BLaER1 treated with 17β-estradiol and CSF1 and Interleukin-3, amounts not matched to agents 10 nM and 100 nM (cell line): ENCODE measurements around the gene RELCH.

Experiments
- H3K27ac ChIP-seq, 11 experiments: shearing (Covaris generic); formaldehyde crosslinking; 2 replicates each; pipeline ENCODE4 v1.8.1; 2022
- H3K27me3 ChIP-seq, 11 experiments: shearing (Covaris generic); formaldehyde crosslinking; 2 replicates each; pipeline ENCODE4 v1.8.1; 2022
- H3K36me3 ChIP-seq, 11 experiments: shearing (Covaris generic); formaldehyde crosslinking; 2 replicates each; pipeline ENCODE4 v1.8.1; 2022
- H3K4me1 ChIP-seq, 10 experiments: shearing (Covaris generic); formaldehyde crosslinking; 2 replicates each; pipeline ENCODE4 v1.8.1; 2022
- H3K4me2 ChIP-seq, 11 experiments: shearing (Covaris generic); formaldehyde crosslinking; 2 replicates each; pipeline ENCODE4 v1.8.1; 2022
- H3K4me3 ChIP-seq, 10 experiments: shearing (Covaris generic); formaldehyde crosslinking; 2 replicates each; pipeline ENCODE4 v1.8.1; 2022
- H3K9ac ChIP-seq, 11 experiments: shearing (Covaris generic); formaldehyde crosslinking; 2 replicates each; pipeline ENCODE4 v1.8.1; 2022
- H3K9me3 ChIP-seq, 11 experiments: shearing (Covaris generic); formaldehyde crosslinking; replicated peaks in 1 of 11; 2 replicates each; pipeline ENCODE4 v1.8.1; 2022
- H4K20me1 ChIP-seq, 11 experiments: shearing (Covaris generic); formaldehyde crosslinking; 2 replicates each; pipeline ENCODE4 v1.8.1; 2022
- Cebpa-rat ChIP-seq, 11 experiments: shearing (Covaris generic); IDR thresholded peaks; 2 replicates each; pipeline ENCODE4 v1.8.1; 2022

The RELCH gene

DNA sequence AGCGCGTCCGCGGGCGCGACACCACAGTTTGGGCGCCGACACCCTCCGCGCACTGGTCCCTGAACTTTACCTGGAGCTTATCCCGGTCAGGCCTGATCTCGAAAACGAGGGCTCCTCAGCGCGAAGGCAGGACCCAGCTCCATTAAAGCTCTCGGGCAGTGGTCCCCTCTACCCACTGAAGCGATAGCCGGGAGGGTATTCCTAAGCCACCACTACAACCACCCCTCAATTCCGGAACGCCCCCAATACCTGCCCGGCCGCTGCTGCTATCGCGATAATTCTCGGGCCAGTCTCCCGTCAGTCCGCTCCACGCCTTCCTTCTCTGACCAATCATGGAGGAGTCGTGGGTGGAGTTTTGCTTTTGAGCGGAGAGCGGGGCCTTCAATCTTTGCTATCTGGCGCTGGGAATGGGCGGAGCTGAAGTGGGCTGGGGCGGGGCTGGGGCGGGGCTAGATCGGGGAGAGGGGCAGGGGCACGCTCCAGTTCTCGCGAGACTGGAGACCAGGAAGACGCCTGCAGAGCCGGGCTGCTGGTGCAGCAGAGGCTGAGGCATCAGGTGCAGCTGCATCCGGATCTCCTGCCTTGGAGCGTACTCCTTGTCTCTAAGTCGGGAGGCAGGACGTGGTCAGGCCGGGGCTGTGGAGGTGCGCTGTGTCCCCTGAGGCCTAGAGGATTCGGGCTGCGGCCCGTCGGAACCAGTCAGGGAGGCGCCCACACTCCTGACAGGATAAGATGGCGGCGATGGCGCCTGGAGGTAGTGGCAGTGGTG, at the start of gene RELCH, which contains the start of gene PIGN:
TSS of gene RELCH (plus strand) at position 482 of the 769 bp plus-strand sequence. CDS start at position 733, 251 bp downstream.
TSS of gene PIGN (minus strand) at position 283 of the 769 bp plus-strand sequence. CDS start 25,703 bp downstream, outside the sequence.
- peak within 1 kb of the TSS; percentile 87 to 100 (median 98) for H3K4me3 ChIP-seq
- H3K4me1 ChIP-seq: peaks cover 18 to 56% (median 47%) of the 10 kb centered on the region in 10 experiments
- no peaks in the 10 kb centered on the region for H3K27me3 ChIP-seq

GRCh38 chr18:62138461-62139235, 48.4 kb upstream of the RELCH start:
- H3K4me1 ChIP-seq: no peaks in the 10 kb centered on the region
- H3K9ac ChIP-seq: no peak overlapping the region
- H3K4me3 ChIP-seq: no peak overlapping the region
- no peaks in the 10 kb centered on the region for H4K20me1 ChIP-seq
- H3K36me3 ChIP-seq: peaks cover 14 to 57% (median 31%) of the 10 kb centered on the region in 11 experiments; a peak in 19 of 22 replicates
- no peaks in the 10 kb centered on the region for H3K27me3 ChIP-seq
- TF ChIP-seq Cebpa-rat (IDR thresholded peaks at IDR 0.05): no peak
- no peak overlapping the region for H3K27ac ChIP-seq
- no peak overlapping the region for H3K4me2 ChIP-seq
- no peaks in the 10 kb centered on the region for H3K9me3 ChIP-seq

More for the DNA sequence above, at the start of gene RELCH, which contains the start of gene PIGN:
- Histone ChIP-seq H3K9me3 (peaks cover 7 to 27% (median 13%) of the 10 kb centered on the region in 11 experiments), H3K27ac (peak within 1 kb of the TSS; percentile 64 to 88 (median 87)), H3K4me2 (peak within 1 kb of the TSS; percentile 82 to 100 (median 92)), H3K9ac (peak within 1 kb of the TSS; percentile 86 to 95 (median 91)), H3K36me3 (peaks cover under 1 to 24% (median 18%) of the 10 kb centered on the region in 11 experiments; a peak in 18 of 22 replicates), H4K20me1 (peaks cover 20 to 57% (median 38%) of the 10 kb centered on the region in 11 experiments; a peak in 20 of 22 replicates)
- TF ChIP-seq Cebpa-rat (IDR thresholded peaks at IDR 0.05): no peak

- H3K36me3 ChIP-seq: peaks cover 25 to 68% (median 42%) of the 10 kb centered on the region in 11 experiments
- no peak overlapping the region for H3K9ac ChIP-seq
- H3K27ac ChIP-seq: no peak overlapping the region
Observed at GRCh38 chr18:62140259-62140658, 46.8 kb upstream of the RELCH start.

DNA sequence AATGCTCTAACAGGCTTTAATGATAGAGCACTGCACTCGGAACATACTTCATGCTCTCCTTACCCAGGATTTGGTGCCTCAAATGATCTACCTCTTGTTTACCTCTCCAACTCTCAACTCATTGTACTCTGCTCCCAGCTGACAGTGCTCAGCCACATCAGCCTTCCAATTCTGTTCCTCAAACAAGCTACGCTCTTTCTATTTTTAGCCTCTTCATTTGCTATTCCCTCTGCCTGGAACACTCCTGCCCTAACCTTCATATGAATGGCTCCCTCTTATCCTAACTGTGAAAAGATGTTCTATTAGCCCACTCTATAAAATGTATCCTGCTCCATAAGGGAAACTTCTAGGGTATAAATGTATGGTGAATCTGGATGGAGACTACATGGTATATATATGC, 42.7 kb upstream of the RELCH start:
- Histone ChIP-seq H3K4me2 (no peak overlapping the region), H3K4me3 (no peak overlapping the region), H3K9me3 (no peaks in the 10 kb centered on the region), H3K36me3 (peaks cover 24 to 51% (median 31%) of the 10 kb centered on the region in 11 experiments), H4K20me1 (no peaks in the 10 kb centered on the region), H3K4me1 (no peaks in the 10 kb centered on the region), H3K27me3 (no peaks in the 10 kb centered on the region), H3K27ac (no peak overlapping the region), H3K9ac (no peak overlapping the region)
- no peak for TF ChIP-seq Cebpa-rat (IDR thresholded peaks at IDR 0.05)

More at GRCh38 chr18:62140259-62140658, 46.8 kb upstream of the RELCH start:
- Histone ChIP-seq H3K4me3 (no peak overlapping the region), H3K9me3 (no peaks in the 10 kb centered on the region), H3K4me1 (no peaks in the 10 kb centered on the region), H3K27me3 (no peaks in the 10 kb centered on the region), H3K4me2 (no peak overlapping the region), H4K20me1 (no peaks in the 10 kb centered on the region)
- no peak for TF ChIP-seq Cebpa-rat (IDR thresholded peaks at IDR 0.05)

DNA sequence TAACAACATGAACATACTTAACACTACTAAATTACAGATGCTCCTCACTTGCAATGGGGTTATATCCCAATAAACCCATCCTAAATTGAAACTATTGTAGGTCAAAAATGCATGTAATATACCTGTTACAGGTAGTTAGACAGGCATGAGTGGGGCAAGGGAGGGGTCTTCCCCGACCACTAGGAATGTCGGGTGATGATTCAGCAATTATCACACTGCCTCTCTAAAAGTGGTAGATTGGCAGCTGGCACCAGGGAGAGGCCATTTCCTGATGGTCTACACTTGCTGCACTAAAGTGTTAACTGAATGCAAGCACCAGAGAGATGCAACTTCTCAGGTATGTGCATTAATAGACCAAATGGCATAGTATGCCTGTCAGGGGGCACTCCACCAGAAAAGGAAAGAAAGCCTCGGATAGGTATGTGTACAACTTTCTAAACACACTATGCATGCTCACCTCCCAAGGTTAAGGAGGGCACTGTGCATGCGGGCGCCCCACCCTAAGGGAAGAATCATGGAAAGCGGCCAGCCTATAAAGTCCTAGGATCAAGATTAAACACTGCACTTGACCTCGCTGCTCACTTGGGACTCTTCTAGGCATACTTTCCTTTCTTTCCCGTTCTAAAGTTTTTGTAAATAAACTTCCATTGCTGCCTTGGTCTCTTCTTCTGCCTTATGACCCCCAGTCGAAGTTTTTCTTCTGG, 35.8 kb upstream of the RELCH start:
- no peaks in the 10 kb centered on the region for H3K27me3 ChIP-seq
- no peak overlapping the region for H3K27ac ChIP-seq
- no peaks in the 10 kb centered on the region for H3K9me3 ChIP-seq
- no peak for TF ChIP-seq Cebpa-rat (IDR thresholded peaks at IDR 0.05)
- no peaks in the 10 kb centered on the region for H3K4me1 ChIP-seq
- no peak overlapping the region for H3K9ac ChIP-seq
- no peak overlapping the region for H3K4me2 ChIP-seq
- H3K36me3 ChIP-seq: peaks cover 7 to 54% (median 25%) of the 10 kb centered on the region in 11 experiments; a peak in 19 of 22 replicates
- H3K4me3 ChIP-seq: no peak overlapping the region
- H4K20me1 ChIP-seq: no peaks in the 10 kb centered on the region

- Histone ChIP-seq H4K20me1 (no peaks in the 10 kb centered on the region), H3K27me3 (no peaks in the 10 kb centered on the region), H3K27ac (no peak overlapping the region), H3K9me3 (no peaks in the 10 kb centered on the region), H3K36me3 (peaks cover 4 to 63% (median 29%) of the 10 kb centered on the region in 11 experiments; a peak in 20 of 22 replicates), H3K4me3 (no peak overlapping the region), H3K4me1 (no peaks in the 10 kb centered on the region), H3K4me2 (no peak overlapping the region), H3K9ac (no peak overlapping the region)
- TF ChIP-seq Cebpa-rat (IDR thresholded peaks at IDR 0.05): no peak
Observed at GRCh38 chr18:62152844-62153243, 34.2 kb upstream of the RELCH start.

- no peak overlapping the region for H3K9ac ChIP-seq
- no peaks in the 10 kb centered on the region for H3K27me3 ChIP-seq
- H3K27ac ChIP-seq: no peak overlapping the region
- no peaks in the 10 kb centered on the region for H3K4me1 ChIP-seq
- peaks cover 11 to 71% (median 37%) of the 10 kb centered on the region in 11 experiments; a peak in 20 of 22 replicates for H3K36me3 ChIP-seq
- no peaks in the 10 kb centered on the region for H3K9me3 ChIP-seq
- H3K4me2 ChIP-seq: no peak overlapping the region
- no peaks in the 10 kb centered on the region for H4K20me1 ChIP-seq
- no peak overlapping the region for H3K4me3 ChIP-seq
- no peak for TF ChIP-seq Cebpa-rat (IDR thresholded peaks at IDR 0.05)
Observed at GRCh38 chr18:62157843-62158242, 29.2 kb upstream of the RELCH start.

- Histone ChIP-seq H3K9ac (no peak overlapping the region), H3K4me1 (peaks cover 0 to 5% (median under 1%) of the 10 kb centered on the region in 10 experiments; a peak in 8 of 20 replicates), H3K4me2 (no peak overlapping the region), H3K4me3 (no peak overlapping the region), H3K9me3 (peaks cover 21 to 30% (median 27%) of the 10 kb centered on the region in 11 experiments), H4K20me1 (no peaks in the 10 kb centered on the region), H3K27me3 (no peaks in the 10 kb centered on the region), H3K36me3 (peaks cover 16 to 45% (median 22%) of the 10 kb centered on the region in 11 experiments; a peak in 20 of 22 replicates), H3K27ac (no peak overlapping the region)
- TF ChIP-seq Cebpa-rat (IDR thresholded peaks at IDR 0.05): no peak
Observed at GRCh38 chr18:62164310-62164709, 22.7 kb upstream of the RELCH start.
